Germinal center (tissue), 1 donor: ENCODE results near the gene ERBB4.
"Not testable (repeated sequence)": the region's sequence is repeated elsewhere in the genome, so short reads cannot be mapped to it uniquely, and the experiment has no call there.

Source experiments
- DNase-seq: peaks from one replicate; pipeline ENCODE4 v3.0.0; 2012; ENCODE audit warnings: mixed read lengths, low spot score

Gene ERBB4

GRCh38 chr2:212299333-212299732, 239.3 kb downstream of the ERBB4 start:
- DNase-seq, result no peak

- DNase-seq, result no peak
Measured at GRCh38 chr2:212295571-212295970, 243.0 kb downstream of the ERBB4 start.

DNA sequence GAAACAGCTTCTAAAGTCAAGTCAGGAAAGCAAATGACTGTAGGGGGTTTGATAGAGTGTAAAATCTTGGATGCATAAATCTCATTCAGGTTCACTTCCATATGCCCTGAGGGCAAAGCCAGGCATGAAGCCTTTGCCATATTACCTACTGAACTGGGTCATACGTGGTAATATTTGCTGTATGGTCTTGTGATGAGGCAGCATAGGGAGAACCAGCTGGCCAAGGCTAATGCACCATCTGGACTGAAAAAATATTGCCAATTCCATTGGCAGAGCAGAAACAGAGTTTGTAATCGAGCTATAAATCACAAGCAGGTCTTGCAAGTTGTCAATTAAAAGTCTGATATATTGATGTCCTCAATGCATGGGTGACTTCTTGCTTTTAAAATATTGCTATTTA, 243.8 kb downstream of the ERBB4 start:
- DNase-seq, result no peak

- DNase-seq, result no peak
Measured at GRCh38 chr2:212289301-212289700, 249.3 kb downstream of the ERBB4 start.

- no peak for DNase-seq
Measured at GRCh38 chr2:212288308-212288707, 250.3 kb downstream of the ERBB4 start.

DNA sequence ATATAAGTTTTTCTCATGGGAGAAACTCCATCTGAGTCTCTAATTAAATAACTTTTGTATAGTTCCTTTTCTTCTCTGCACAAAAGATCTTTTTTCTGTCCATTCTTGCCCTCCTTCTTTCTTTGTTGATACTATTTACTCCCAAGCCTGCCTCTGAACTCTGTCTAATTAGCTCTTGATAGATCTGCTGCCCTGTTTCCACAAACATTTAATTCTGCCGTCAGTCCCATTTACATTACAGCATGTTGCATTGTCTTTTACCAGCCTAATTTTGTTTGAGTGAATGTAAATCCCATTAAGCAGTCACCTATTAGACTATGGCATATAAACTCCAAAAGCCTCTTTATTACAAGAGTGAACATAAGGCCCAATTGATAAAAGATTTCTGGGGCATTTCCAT, 254.4 kb downstream of the ERBB4 start:
- no peak for DNase-seq

- DNase-seq, result no peak
Measured at GRCh38 chr2:212282671-212283261, 255.8 kb downstream of the ERBB4 start.

- DNase-seq, result no peak
Measured at GRCh38 chr2:212276813-212277212, 261.8 kb downstream of the ERBB4 start.

DNA sequence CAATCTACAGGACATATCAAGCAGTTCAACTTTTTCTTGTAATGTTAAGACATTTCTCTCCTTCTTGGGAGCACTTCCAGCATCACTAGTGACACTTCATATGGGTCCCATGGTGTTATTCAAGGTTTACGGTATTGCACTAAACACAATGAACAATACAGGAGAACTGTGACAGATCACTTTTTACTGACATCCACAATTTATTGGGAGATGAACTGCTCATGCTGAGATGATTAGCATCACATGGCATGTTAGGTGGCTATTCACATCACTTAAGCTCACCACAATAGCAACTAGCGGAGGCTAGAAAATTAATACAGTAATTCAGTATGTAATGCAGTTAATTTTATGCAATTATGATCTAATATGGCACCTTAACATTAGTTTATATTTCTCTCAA, 264.4 kb downstream of the ERBB4 start:
- DNase-seq, result no peak

DNA sequence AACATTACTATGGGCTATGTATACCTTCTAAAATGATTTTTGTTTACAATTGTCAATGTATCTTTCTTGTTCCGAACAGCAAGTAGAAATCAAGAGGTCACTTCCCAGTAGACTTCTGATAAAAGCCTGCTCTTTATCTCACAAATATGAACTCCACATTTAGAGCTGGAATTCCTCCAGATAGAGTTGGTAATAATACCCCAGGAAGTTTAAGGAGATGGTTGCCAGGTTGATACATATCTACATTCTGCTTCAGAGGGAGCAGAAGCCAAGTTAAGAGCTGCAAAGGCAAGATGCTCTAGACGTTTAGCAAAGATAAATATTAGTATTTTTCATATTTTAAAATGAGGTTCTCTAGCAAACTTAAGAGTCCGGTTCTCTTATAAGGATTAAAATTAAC, 267.0 kb downstream of the ERBB4 start:
- no peak for DNase-seq

DNA sequence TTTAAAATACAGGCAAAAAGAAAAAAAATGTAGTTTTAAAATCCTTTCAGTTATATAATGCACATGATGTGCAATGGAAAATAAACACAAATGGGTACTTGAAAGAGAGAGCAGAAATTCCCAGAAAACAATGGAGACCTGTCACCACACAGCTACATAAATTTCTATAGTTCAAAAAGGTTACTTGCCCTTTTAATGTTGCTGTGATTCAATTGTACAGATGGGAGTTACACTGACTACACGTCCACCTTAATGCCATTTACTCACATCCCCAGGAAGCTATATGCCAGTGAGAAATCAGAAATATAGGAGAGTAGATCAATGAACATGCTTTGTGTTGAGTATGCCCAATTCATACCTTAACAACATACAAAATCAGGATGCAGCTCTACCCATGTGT, 269.6 kb downstream of the ERBB4 start:
- DNase-seq, result no peak

DNA sequence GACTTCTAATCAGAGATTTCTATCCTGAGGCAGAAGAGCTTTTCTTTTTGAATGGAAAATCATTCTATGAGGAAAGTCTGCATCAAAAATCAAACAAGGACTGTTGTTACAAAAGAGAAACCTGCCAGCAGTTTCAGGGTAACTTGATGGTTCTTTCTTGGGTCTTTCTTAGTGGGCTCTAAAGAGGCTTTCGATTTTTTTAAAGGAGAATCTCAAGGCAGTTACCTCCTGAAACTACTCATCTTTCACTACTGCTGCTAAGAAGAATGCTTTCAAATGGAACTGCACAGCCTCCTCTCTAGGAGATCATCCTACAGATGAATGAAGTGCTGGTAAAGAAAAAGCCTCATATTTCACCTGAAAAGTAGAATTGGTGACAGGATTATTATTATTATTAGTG, 272.3 kb downstream of the ERBB4 start:
- DNase-seq, result no peak

DNA sequence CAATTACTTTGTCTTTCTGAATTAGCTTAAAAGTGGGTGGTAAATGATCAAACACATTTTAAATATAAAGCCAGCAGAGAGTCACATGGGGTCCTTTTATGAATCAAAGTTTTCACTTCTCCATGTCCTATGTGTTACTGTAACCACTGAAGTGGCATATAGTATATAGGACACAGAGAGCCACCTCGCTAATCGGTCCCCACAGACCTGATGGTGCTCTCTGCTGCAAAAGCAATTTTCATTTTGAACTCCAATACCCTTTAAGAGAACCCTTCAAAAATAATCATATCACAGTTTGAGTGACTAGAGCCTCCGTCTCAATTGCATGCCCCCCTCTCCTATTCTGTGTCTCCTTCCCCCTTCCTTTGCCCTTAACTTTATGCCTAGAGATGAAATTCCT, 272.8 kb downstream of the ERBB4 start:
- no peak for DNase-seq

DNA sequence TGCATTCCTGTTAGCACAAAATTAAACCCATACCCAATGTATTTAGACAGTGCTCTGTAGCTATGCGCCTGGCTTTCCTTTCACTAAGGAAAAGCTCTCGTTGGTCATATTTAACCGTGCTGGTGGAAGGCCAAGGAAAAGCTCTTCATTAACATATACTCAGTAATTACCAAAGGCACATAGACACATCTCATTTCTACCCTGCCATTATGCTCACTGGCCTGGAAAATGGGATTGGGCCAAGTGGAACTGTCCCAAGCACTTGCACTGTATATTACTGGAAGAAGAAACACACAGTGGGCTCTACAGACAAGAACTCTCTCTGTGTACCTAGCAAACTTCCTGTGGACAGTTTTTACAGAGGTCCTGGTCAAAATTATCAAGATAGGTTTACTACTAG, 274.4 kb downstream of the ERBB4 start:
- no peak for DNase-seq

DNA sequence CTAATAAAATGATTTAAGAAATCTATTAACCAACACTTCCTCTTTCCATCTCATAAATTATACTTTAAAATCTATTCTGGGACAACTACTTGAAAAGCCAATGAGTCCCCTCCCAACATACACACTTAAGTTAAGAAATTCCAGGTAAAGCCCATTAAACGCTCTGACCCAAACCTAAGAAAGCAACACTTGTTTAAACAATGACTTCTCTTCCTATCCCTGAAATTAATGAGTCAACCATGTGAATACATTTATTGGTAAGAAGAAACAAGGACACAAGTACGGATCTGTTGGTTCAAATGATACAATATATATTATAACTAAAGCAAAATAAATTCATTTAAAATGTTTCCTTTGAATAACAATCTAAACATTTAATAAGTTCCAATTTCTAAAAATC, 279.4 kb downstream of the ERBB4 start:
- no peak for DNase-seq

GRCh38 chr2:212254339-212254738, 284.3 kb downstream of the ERBB4 start:
- DNase-seq, result no peak

- DNase-seq, result no peak
Measured at GRCh38 chr2:212249451-212249850, 289.2 kb downstream of the ERBB4 start.

- no peak for DNase-seq
Measured at GRCh38 chr2:212245880-212246279, 292.7 kb downstream of the ERBB4 start.

DNA sequence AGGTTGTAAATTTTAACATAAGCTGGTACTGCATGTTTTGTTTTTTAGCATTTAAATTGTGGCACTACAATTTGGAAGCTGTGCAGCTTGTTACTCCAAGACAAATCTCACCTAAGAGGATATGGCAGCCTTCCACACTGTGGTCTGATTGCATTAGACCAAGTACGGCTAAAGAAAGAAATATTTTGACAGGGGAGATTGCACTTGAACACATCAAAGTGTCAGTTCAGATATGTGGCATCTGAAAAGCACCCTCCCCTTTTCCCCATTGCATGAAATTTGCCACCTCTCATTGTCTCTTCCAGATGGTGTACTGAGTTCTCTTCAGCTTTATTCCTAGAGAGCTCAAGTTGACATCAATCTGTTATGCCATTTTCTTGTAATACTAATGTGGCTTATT, 295.9 kb downstream of the ERBB4 start:
- DNase-seq, result no peak

DNA sequence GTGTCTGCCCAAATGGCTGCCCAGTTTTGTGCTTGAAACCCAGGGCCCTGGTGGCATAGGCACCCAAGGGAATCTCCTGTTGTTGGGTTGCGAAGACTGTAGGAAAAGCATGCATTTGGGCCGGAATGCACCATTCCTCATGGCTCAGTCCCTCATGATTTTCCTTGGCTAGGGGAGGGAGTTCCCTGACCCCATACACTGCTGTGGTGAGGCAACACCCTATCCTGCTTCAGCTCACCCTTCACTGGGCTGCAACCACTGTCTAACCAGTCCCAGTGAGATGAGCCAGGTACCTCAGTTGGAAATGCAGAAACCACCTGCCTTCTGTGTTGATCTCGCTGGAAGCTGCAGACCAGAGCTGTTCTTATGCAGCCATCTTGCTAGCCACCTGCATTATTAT, 300.4 kb downstream of the ERBB4 start:
- not testable (repeated sequence) for DNase-seq

- DNase-seq, result no peak
Measured at GRCh38 chr2:212237350-212238095, 301.1 kb downstream of the ERBB4 start.

DNA sequence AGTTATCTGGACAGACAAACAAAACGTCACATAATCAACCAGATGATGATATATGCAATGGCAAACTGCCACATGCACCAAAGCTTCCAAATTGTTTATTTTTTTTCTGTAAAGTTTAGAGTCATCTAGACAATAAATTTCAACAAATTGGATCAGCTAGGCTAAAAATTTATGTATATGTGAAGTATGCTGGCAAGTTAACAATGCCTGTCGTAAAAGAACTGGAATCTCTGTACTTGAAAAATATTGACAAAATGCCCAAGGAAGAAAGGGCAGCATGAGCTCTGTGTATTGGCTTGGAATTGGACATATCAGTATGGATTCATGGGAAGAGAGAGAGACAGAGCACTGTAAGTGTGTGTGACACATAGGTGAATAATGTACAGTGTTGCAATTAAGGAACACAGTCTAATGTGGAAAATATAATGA, 309.8 kb downstream of the ERBB4 start:
- DNase-seq, result no peak

GRCh38 chr2:212227755-212228154, 310.8 kb downstream of the ERBB4 start:
- DNase-seq, result no peak

DNA sequence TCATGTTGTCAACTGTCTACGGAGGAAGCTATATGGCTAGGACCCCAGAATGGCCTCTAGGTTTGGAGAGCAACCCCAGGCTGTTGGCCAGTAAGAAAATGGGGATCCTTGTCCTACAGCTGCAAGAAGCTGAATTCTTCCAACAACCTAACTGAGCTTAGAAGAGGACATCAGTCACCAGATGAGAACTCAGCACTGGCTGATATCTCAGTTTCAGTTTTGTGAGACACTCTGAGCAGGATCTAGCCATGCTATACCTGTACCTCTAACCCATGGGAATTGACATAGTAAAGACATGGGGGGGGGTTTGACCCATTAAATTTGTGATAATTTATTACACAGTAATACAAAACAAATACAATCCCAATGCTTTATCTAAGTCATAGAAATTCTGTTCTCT, 312.5 kb downstream of the ERBB4 start:
- DNase-seq, result no peak
